ENCODE results near the gene SHMT2. TPM values are rescaled to one million over a fixed set of nuclear protein-coding genes. Genes with fewer than 3 reads are reported as not detected.

SHMT2 gene
- total RNA-seq, 1 experiment from 2014 or later: 210 TPM

DNA sequence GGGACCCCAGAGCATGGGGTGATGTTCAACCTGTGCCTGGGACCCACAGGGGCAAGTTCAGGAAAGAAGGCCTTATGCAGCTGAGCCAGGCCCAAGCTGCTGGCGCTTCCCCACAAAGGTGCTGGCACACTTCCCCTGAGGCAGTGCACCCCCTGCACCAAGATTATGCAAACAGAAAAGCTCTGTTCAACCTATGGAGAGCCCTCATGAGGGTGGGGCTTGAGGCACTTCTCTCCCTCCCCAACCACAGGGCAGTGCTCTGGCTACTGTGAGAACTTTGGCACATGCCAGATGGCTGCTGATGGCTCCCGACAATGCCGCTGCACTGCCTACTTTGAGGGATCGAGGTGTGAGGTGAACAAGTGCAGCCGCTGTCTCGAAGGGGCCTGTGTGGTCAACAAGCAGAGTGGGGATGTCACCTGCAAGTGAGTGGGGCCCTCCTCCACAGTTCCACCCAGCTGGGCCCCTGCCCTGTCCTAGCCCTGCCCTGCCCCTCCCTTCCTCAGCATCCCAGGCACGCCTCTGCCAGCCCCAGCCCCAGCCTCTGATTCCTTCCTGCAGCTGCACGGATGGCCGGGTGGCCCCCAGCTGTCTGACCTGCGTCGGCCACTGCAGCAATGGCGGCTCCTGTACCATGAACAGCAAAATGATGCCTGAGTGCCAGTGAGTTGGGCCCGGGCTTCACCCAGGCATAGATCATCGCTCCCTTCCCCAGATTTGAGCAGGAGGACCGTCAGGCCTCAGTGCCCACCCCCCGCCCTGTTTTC is 18.4 kb upstream of the SHMT2 start:
- Histone ChIP-seq H3K79me2 (ENCODE audit: low read length) (no peaks in the 10 kb centered on the region), H3F3A (ENCODE audit: low read length, unreplicated experiment) (no peaks in the 10 kb centered on the region), H4K20me1 (ENCODE audit: low read length) (no peaks in the 10 kb centered on the region), H3K27me3 (ENCODE audit: low read length) (peaks cover 16% of the 10 kb centered on the region), H3K4me3 (ENCODE audit: low read length) (no peak overlapping the region), H3K9ac (ENCODE audit: low read length) (no peak overlapping the region), H3K4me2 (ENCODE audit: low read length) (no peak overlapping the region), H3K4me1 (ENCODE audit: insufficient read depth, low read length) (peaks cover 16% of the 10 kb centered on the region), H3K9me3 (ENCODE audit: low read length) (no peaks in the 10 kb centered on the region), H3K27ac (ENCODE audit: low read length) (no peak overlapping the region), H3K36me3 (ENCODE audit: low read depth, low read length) (no peaks in the 10 kb centered on the region), H2AFZ (ENCODE audit: low read length) (no peak overlapping the region), H3K9me2 (replicated peaks; ENCODE audit: low read length) (no peaks in the 10 kb centered on the region)
- TF ChIP-seq, protein P1, sequence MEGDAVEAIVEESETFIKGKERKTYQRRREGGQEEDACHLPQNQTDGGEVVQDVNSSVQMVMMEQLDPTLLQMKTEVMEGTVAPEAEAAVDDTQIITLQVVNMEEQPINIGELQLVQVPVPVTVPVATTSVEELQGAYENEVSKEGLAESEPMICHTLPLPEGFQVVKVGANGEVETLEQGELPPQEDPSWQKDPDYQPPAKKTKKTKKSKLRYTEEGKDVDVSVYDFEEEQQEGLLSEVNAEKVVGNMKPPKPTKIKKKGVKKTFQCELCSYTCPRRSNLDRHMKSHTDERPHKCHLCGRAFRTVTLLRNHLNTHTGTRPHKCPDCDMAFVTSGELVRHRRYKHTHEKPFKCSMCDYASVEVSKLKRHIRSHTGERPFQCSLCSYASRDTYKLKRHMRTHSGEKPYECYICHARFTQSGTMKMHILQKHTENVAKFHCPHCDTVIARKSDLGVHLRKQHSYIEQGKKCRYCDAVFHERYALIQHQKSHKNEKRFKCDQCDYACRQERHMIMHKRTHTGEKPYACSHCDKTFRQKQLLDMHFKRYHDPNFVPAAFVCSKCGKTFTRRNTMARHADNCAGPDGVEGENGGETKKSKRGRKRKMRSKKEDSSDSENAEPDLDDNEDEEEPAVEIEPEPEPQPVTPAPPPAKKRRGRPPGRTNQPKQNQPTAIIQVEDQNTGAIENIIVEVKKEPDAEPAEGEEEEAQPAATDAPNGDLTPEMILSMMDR (conservative IDR thresholded peaks at IDR 0.05; ENCODE audit: low read depth, low read length): no peak
- TF ChIP-seq EZH2phosphoT487 (IDR thresholded peaks at IDR 0.05; ENCODE audit: borderline replicate concordance, low read length) (no peak), EZH2 (IDR thresholded peaks at IDR 0.05; ENCODE audit: low read length, unreplicated experiment) (no peak)
- intact Hi-C loops (cut with micrococcal nuclease): no loop called here
- no TSS peak for BruUV-seq (replicated peaks)
- ChIA-PET CTCF (no interaction called here), POLR2A (ENCODE audit: unreplicated experiment) (no interaction called here)
- no peak for DNase-seq
- no peak for ATAC-seq

DNA sequence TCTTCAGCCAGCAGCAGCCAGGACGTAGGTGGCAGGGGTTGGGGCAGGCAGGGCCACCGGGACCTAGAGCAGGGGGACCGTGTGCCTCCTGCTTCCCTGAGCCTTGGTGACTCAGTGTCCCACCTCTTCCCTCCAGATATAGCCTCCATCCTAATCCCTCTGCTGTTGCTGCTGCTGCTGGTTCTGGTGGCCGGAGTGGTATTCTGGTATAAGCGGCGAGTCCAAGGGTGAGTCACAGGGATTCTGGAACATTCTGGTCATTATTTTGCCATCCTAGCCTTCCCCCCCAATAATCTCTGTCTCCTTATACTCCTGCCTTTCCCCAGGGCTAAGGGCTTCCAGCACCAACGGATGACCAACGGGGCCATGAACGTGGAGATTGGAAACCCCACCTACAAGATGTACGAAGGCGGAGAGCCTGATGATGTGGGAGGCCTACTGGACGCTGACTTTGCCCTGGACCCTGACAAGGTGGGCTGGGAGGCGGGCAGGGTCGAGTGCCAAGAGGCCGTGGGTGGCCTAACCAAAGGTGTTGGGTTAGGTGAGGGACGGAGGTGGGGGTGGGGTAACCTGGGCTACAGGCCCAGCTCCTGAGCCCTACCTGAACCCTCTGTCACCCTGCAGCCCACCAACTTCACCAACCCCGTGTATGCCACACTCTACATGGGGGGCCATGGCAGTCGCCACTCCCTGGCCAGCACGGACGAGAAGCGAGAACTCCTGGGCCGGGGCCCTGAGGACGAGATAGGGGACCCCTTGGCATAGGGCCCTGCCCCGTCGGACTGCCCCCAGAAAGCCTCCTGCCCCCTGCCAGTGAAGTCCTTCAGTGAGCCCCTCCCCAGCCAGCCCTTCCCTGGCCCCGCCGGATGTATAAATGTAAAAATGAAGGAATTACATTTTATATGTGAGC is 17.5 kb upstream of the SHMT2 start:
- POLR2A ChIA-PET (ENCODE audit: unreplicated experiment): no interaction called here

More for the DNA sequence above, 17.5 kb upstream of the SHMT2 start:
- Histone ChIP-seq H3K27ac (ENCODE audit: low read length) (no peak overlapping the region), H3K4me3 (ENCODE audit: low read length) (no peak overlapping the region), H3K4me2 (ENCODE audit: low read length) (no peak overlapping the region), H3F3A (ENCODE audit: low read length, unreplicated experiment) (no peaks in the 10 kb centered on the region), H4K20me1 (ENCODE audit: low read length) (no peaks in the 10 kb centered on the region), H3K27me3 (ENCODE audit: low read length) (peaks cover 19% of the 10 kb centered on the region), H3K4me1 (ENCODE audit: insufficient read depth, low read length) (peaks cover 19% of the 10 kb centered on the region), H3K9me2 (replicated peaks; ENCODE audit: low read length) (no peaks in the 10 kb centered on the region), H3K79me2 (ENCODE audit: low read length) (no peaks in the 10 kb centered on the region), H3K9me3 (ENCODE audit: low read length) (no peaks in the 10 kb centered on the region), H2AFZ (ENCODE audit: low read length) (no peak overlapping the region), H3K36me3 (ENCODE audit: low read depth, low read length) (no peaks in the 10 kb centered on the region), H3K9ac (ENCODE audit: low read length) (no peak overlapping the region)
- TF ChIP-seq EZH2phosphoT487 (IDR thresholded peaks at IDR 0.05; ENCODE audit: borderline replicate concordance, low read length): no peak
- no peak for TF ChIP-seq EZH2 (IDR thresholded peaks at IDR 0.05; ENCODE audit: low read length, unreplicated experiment)
- TF ChIP-seq, protein P1 (conservative IDR thresholded peaks at IDR 0.05; ENCODE audit: low read depth, low read length): no peak
- no peak for ATAC-seq
- intact Hi-C loops (cut with micrococcal nuclease): no loop called here
- CTCF ChIA-PET: no interaction called here
- DNase-seq: no peak
- TSS peak; percentile 35 for BruUV-seq (replicated peaks)
